Endothelial cell of umbilical vein (primary cell): ENCODE data around the gene CELF2. TPM values are rescaled to one million over a fixed set of nuclear protein-coding genes. Genes with fewer than 3 reads are reported as not detected.

Experiments
- BruUV-seq: library from RNA; stranded (reverse); fragments of 400-500 nt; replicated peaks from 2 replicates; lab custom pipeline; 2021; lab: Mats Ljungman, UMichigan
- CTCF ChIA-PET: fragments of 300-600, 350-600 bp; sonication (Branson Sonifier 250); formaldehyde crosslinking; loops from one replicate; lab custom pipeline; 2021; ENCODE audit warnings: antibody characterized with exemption, inconsistent platforms; lab: Charles Lee
- POLR2A ChIA-PET: fragments of 300-600, 350-600 bp; sonication (Branson Sonifier 250); formaldehyde crosslinking; loops from one replicate; lab custom pipeline; 2021; ENCODE audit warnings: antibody characterized with exemption, inconsistent platforms; lab: Charles Lee
- DNase-seq: peaks from one replicate; pipeline ENCODE4 v3.0.0-alpha.2; 2011; ENCODE audit warnings: low read depth, low spot score
- FAIRE-seq: peaks from 2 replicates; lab custom pipeline; 2011; peaks lifted over from hg19 to GRCh38; lab: Jason Lieb, UNC
- H2AFZ ChIP-seq: 2 replicates; pipeline ENCODE4 v1.6.0; 2012; ENCODE audit warnings: low read depth, low read length, control low read depth, inconsistent platforms
- H3K27ac ChIP-seq: 2 replicates; pipeline ENCODE4 v1.5.1; 2011; ENCODE audit warnings: low read depth, mild to moderate bottlenecking, control low read depth, low read length, moderate library complexity; ENCODE audit not compliant: insufficient read depth
- H3K27me3 ChIP-seq, 2 experiments: 2 replicates each; pipeline versions ENCODE4 v1.6.0 to v1.6.1; 2011; ENCODE audit warnings: low read length in 2 of 2, mixed read lengths in 1 of 2; ENCODE audit not compliant: control insufficient read depth in 2 of 2, insufficient read depth in 2 of 2
- H3K36me3 ChIP-seq, 2 experiments: 2 replicates in 1 of 2; 3 replicates in 1 of 2; pipeline ENCODE4 v1.5.1; 2011; ENCODE audit warnings: low read length in 2 of 2, mild to moderate bottlenecking in 1 of 2, moderate library complexity in 1 of 2; ENCODE audit not compliant: control insufficient read depth in 2 of 2, insufficient read depth in 2 of 2; ENCODE audit errors: extremely low read depth in 1 of 2
- H3K4me1 ChIP-seq: 3 replicates; pipeline ENCODE4 v1.5.1; 2011; ENCODE audit warnings: mild to moderate bottlenecking, low read length; ENCODE audit not compliant: control insufficient read depth, insufficient read depth; ENCODE audit errors: extremely low read depth
- H3K4me2 ChIP-seq: 2 replicates; pipeline ENCODE4 v1.6.1; 2011; ENCODE audit warnings: low read length, control low read depth, mixed read lengths; ENCODE audit not compliant: insufficient read depth
- H3K4me3 ChIP-seq, 3 experiments: fragments of 200-600 bp in 1 of 3; sonication (generic), shearing (Covaris generic) in 1 of 3; replicated peaks in 1 of 3; 2 replicates each; pipeline ENCODE4 v1.5.1; 2011 to 2016; ENCODE audit warnings: control low read depth in 3 of 3, low read length in 3 of 3, mild to moderate bottlenecking in 2 of 3, inconsistent platforms in 1 of 3, low read depth in 1 of 3, moderate library complexity in 1 of 3; ENCODE audit not compliant: insufficient read depth in 1 of 3
- H3K79me2 ChIP-seq: 2 replicates; pipeline ENCODE4 v1.6.0; 2012; ENCODE audit warnings: low read length, inconsistent platforms; ENCODE audit not compliant: control insufficient read depth, insufficient read depth
- H3K9ac ChIP-seq: replicated peaks from 2 replicates; pipeline ENCODE3; 2011; ENCODE audit warnings: low read length, control low read depth; ENCODE audit not compliant: insufficient read depth; ENCODE audit errors: extremely low read depth
- H3K9me1 ChIP-seq: replicated peaks from 3 replicates; pipeline ENCODE4 v1.6.0; 2011; ENCODE audit warnings: mild to moderate bottlenecking, low read length; ENCODE audit not compliant: control insufficient read depth, insufficient read depth; ENCODE audit errors: extremely low read depth
- H3K9me3 ChIP-seq: replicated peaks from 2 replicates; pipeline ENCODE4 v1.5.1; 2012; ENCODE audit warnings: low read length, inconsistent platforms; ENCODE audit not compliant: control insufficient read depth, insufficient read depth
- H4K20me1 ChIP-seq: replicated peaks from 2 replicates; pipeline ENCODE3; 2011; ENCODE audit warnings: mild to moderate bottlenecking, low read length; ENCODE audit not compliant: control insufficient read depth, insufficient read depth; ENCODE audit errors: extremely low read depth
- CTCF ChIP-seq, 2 donors: IDR thresholded peaks; 1 replicate in 1 of 2; 2 replicates in 1 of 2; pipeline ENCODE4 v1.5.1; 2011; ENCODE audit warnings: low read length in 2 of 2, mild to moderate bottlenecking in 2 of 2, moderate library complexity in 2 of 2, control low read depth in 1 of 2, inconsistent platforms in 1 of 2, low read depth in 1 of 2; ENCODE audit not compliant: insufficient read depth in 1 of 2; ENCODE audit errors: extremely low read depth in 1 of 2
- EZH2 ChIP-seq: IDR thresholded peaks from 2 replicates; pipeline ENCODE4 v1.6.1; 2012; ENCODE audit warnings: borderline replicate concordance, low read depth, mild to moderate bottlenecking, moderate library complexity, low read length, inconsistent platforms; ENCODE audit not compliant: severe bottlenecking
- FOS ChIP-seq: IDR thresholded peaks from 2 replicates; pipeline ENCODE4 v1.6.1; 2011; ENCODE audit warnings: mild to moderate bottlenecking, low read length, moderate library complexity, borderline replicate concordance; ENCODE audit not compliant: insufficient read depth
- MYC ChIP-seq: IDR thresholded peaks from one replicate; pipeline ENCODE4 v1.6.1; 2011; ENCODE audit warnings: mild to moderate bottlenecking, low read depth, low read length
- POLR2A ChIP-seq: IDR thresholded peaks from 2 replicates; pipeline ENCODE4 v1.6.1; 2012; ENCODE audit warnings: low read depth, mild to moderate bottlenecking, control low read depth, low read length
- POLR2AphosphoS5 ChIP-seq: IDR thresholded peaks from 2 replicates; pipeline ENCODE4 v1.6.1; 2012; ENCODE audit warnings: low read depth, mild to moderate bottlenecking, control low read depth, low read length, moderate library complexity; ENCODE audit not compliant: insufficient read depth
- dilution Hi-C: fragments of 300-500 bp; cut with MboI; formaldehyde crosslinking; loops from one replicate; pipeline ENCODE4 v1.15.0; 2019; ENCODE audit warnings: low sequenced_read_pairs; ENCODE audit not compliant: extremely low pct_ligation_motif_present
- intact Hi-C: fragments of 100-400 bp; cut with micrococcal nuclease; formaldehyde crosslinking; loops from one replicate; pipeline ENCODE4 v1.10.0; 2022
- polyA plus RNA-seq, 4 experiments: library from polyadenylated mRNA; depleted of rRNA in 3 of 4; stranded (reverse) in 3 of 4; unstranded in 1 of 4; fragments of >200 nt; gene quantifications; 2 replicates each; pipeline versions ENCODE4 v1.2.1 to v1.2.3, GENCODE V29; 2011 to 2012; ENCODE audit warnings: missing spikeins in 1 of 4
- total RNA-seq: library from RNA; stranded (reverse); gene quantifications from 2 replicates; pipeline ENCODE4 v1.2.3, GENCODE V29; 2021

CELF2 gene
- total and polyA plus RNA-seq, 2 donors (not counting 3 experiments of a cell fraction or from before 2014, with no cell fraction given): 21.6 to 42.6 TPM

DNA sequence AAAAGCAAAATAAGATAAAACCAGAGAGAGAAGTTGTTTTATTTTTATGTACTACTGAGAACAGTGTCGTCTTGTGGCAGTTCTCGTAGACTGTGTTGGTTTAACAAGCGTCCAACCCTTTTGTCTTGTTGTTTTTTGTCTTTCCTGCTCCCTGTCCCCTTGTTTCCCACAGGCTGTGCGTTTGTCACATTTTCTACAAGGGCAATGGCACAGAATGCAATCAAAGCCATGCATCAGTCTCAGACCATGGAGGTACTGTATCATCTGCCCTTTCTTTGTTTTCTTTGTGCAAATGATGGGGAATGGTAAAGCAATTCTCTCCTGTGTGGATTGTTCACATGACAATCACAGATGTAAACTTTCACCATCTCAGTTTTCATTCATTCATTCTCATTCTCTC lies 248.8 kb downstream of the CELF2 start:
- Histone ChIP-seq H4K20me1 (no peaks in the 10 kb centered on the region), H3K27me3 (no peaks in the 10 kb centered on the region), H2AFZ (no peak overlapping the region), H3K9ac (no peak overlapping the region), H3K9me3 (no peaks in the 10 kb centered on the region), H3K4me1 (no peaks in the 10 kb centered on the region), H3K27ac (no peak overlapping the region), H3K79me2 (no peaks in the 10 kb centered on the region), H3K4me2 (no peak overlapping the region), H3K36me3 (no peaks in the 10 kb centered on the region), H3K4me3 (no peak overlapping the region), H3K9me1 (no peaks in the 10 kb centered on the region)
- intact Hi-C loops (no loop called here), dilution Hi-C loops (no loop called here)
- POLR2A ChIA-PET: no interaction called here
- TF ChIP-seq EZH2 (no peak), FOS (no peak), POLR2AphosphoS5 (no peak)
- FAIRE-seq: no peak
- BruUV-seq: no TSS peak
- CTCF ChIA-PET: no interaction called here
- no peak for DNase-seq

DNA sequence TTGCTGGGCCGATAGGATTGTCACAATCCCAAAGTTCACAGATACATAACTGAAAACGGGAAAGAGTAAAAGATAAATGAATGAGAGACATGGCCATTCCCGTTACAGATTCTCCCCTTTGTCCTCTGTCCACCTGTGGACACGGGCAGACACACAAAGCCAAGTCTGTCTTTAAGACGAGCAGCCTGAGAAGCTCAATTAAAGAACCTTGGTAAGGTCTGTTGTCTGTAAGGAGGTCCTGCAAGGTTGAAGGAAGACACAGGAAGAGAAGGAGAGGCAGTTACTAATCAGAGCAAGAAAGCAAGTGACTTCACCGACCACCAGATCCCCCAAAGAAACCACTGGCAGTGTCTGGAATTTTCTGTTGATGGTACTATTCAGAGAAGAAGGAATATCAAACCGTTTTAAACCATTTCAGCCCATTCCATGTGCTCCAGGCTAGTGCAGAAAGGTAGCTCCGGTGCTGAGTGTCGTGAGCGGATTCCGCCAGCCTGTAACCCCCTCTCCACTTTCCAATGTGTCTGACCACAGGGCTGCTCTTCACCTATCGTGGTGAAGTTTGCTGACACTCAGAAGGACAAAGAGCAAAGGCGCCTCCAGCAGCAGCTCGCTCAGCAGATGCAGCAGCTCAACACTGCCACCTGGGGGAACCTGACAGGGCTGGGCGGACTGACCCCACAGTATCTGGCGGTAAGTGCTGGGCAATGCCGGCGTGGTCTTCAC lies 252.6 kb downstream of the CELF2 start:
- BruUV-seq: no TSS peak
- no peaks in the 10 kb centered on the region for H4K20me1 ChIP-seq

More for the DNA sequence above, 252.6 kb downstream of the CELF2 start:
- DNase-seq (peak; percentile 81), FAIRE-seq (peak; percentile 90)
- no peaks in the 10 kb centered on the region for H3K79me2 ChIP-seq
- H2AFZ ChIP-seq: peak overlapping the region; percentile 9
- intact Hi-C loops: loop anchor here (1.0 to 10.0 kb wide), 12 partner anchors 59 to 1939 kb away; no protein-coding TSS in a partner anchor
- TF ChIP-seq CTCF (IDR thresholded peaks at IDR 0.05; ENCODE audit: extremely low read depth in 1 of 2, insufficient read depth in 1 of 2, low read depth in 1 of 2, low read length in 2 of 2) (peak; percentile 96 to 98), POLR2A (no peak), EZH2 (no peak), MYC (no peak)
- H3K9ac ChIP-seq: no peak overlapping the region
- dilution Hi-C loops: no loop called here
- no peak overlapping the region for H3K27ac ChIP-seq
- H3K9me3 ChIP-seq: no peaks in the 10 kb centered on the region
- no peaks in the 10 kb centered on the region for H3K36me3 ChIP-seq
- no peaks in the 10 kb centered on the region for H3K27me3 ChIP-seq
- H3K9me1 ChIP-seq: no peaks in the 10 kb centered on the region
- H3K4me1 ChIP-seq: no peaks in the 10 kb centered on the region
- POLR2A ChIA-PET: no interaction called here
- no peak overlapping the region for H3K4me3 ChIP-seq
- no peak overlapping the region for H3K4me2 ChIP-seq
- CTCF ChIA-PET: interaction anchor here (0.6 to 4.6 kb wide), 44 partner anchors 9 to 1941 kb away, joined by 3 to 82 read pairs (median 4); partner anchors contain the start of gene CELF2
